ENCODE results near the gene OR2G6.

The OR2G6 gene

DNA sequence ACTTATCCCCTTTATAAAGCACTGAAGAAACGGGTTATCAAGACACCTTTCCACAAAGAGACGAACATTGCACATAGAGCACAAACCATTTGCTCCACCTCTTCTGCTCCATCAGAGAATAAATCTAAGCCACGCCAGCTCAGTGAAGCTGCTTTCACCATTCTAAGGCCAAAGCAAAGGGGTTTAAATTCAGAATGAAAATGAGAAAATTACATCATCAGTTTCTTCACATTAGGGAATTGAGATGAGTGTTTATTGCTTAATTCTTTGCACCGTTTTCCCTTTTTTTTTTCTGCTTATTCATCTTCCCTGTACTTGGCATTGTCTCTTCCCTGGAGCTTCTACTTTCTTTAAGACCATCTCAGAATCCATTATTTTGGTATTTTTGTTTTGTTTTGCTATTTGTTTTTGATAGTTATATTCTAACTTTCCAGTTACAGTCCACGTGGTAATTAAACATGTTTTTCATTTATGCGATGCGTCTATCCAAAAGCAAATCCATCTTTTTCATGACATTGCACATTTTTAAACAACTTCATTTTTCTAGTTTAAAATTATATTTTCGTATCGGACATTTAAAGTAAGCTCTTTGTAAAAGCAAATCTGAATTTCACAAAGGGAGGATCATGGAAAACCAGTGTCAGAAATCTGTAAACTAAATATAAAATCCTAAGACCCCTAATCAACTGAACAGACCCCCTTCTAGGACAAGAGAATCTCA is 68.5 kb downstream of the OR2G6 start:
- DNase-seq: no peak

Measured in NCI-H146 (cell line).